ENCODE measurements around the gene KCNE4.

The KCNE4 gene

DNA sequence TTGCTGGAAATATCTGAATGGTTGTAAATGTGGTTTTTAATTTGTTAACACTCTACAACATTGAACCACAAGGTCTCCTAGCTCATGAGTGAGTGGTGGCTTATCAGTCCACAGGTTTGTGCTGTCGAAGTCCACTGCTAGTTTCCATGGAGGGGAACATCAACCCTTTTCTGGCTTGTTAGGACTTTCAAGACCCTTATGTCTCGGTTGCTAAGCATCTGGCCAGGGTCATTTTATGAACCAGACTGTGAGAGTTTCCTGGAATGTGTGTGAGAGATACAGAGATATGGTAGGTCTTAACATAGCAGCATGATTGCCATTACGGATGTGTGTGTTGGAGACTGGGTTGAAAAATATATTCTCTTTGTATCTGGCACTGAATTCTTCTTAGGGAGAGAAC is 36.9 kb downstream of the KCNE4 start:
- DNase-seq (ENCODE audit: low read depth) = no peak

DNA sequence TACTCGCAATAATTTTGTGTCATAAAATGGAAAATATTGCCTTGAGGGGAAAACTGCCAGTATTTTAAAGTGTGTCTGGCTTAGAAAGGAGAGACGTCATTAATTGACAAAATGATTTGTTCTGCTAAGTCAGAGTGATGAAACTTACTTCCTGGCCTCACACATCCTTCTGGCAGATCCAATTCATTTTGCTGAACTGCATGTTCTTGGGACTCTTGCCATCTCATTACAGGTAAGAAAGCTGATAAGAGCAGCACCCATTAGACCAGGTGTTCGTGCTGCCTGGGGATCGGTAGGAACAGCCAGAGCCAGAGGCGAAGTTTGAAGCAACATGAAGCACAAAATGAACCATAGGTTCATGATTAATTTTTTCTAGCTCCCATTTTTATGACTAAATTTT is 38.0 kb downstream of the KCNE4 start:
- no peak for DNase-seq (ENCODE audit: low read depth)

- DNase-seq (ENCODE audit: low read depth) = no peak
Observed at GRCh38 chr2:223090540-223091235, 38.7 kb downstream of the KCNE4 start.

DNA sequence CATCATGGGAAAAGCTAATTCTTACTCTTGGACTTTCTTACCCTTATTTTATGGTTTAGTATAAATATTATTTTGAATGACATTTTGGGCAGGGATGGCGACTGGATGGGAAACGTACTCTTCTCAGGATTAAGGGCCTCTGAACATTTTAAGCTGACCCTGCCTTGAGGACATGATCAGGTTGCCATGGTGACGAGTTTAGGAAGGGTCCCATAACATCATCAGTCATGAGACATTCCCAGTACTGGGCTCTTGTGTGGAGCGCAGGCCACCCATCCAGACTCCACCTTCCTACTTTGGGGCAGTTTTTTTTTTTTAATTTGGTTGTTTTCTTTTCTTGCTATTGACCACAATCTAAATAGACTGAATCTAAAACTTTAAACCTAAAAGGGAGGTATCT is 40.7 kb downstream of the KCNE4 start:
- no peak for DNase-seq (ENCODE audit: low read depth)

- no peak for DNase-seq (ENCODE audit: low read depth)
Observed at GRCh38 chr2:223093436-223094241, 41.6 kb downstream of the KCNE4 start.

DNA sequence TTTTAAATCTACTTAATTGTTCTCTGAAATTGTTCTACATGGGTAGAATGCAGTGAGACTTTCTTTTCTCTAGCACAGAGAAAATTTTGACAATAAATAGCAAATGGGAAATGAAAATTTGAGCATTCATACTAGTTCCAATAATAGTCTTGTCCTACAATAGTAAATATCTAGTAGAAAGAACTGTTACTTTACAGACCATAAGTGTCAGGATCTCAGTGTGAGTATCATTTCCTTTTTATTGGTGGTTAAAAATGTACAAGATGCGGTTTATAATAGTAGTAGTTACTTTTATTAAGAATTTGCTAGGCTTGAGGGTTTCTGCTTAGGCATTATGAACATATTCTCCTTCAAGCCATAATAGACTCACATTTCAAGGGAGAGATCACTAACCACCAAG is 43.2 kb downstream of the KCNE4 start:
- DNase-seq (ENCODE audit: low read depth) = no peak

GRCh38 chr2:223096235-223096970 is 44.4 kb downstream of the KCNE4 start:
- DNase-seq (ENCODE audit: low read depth) = no peak

DNA sequence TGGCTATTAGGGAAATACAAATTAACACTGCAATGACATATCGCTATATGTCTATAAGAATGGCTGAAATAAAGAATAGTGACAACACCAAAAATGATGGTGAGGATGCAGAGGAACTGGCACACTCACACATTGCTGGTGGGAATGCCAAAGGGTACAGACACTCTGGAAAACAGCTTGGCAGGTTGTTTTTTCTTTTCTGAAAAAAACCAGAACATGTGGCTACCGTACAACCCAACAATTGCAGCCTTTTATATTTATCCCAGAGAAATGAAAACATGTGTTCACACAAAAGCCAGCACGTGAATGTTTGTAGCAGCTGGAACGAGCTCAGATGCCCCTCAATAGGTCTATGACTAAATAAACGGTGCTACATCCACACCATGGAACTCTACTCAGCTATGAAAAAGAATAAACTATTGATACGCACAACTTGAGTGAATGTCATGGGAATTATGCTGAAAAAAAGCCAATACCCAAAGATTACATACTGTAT is 45.9 kb downstream of the KCNE4 start:
- DNase-seq (ENCODE audit: low read depth) = no peak

- no peak for DNase-seq (ENCODE audit: low read depth)
Observed at GRCh38 chr2:223099561-223099960, 47.6 kb downstream of the KCNE4 start.

- peak; percentile 23 for DNase-seq (ENCODE audit: low read depth)
Observed at GRCh38 chr2:223100061-223100511, 48.1 kb downstream of the KCNE4 start.

DNA sequence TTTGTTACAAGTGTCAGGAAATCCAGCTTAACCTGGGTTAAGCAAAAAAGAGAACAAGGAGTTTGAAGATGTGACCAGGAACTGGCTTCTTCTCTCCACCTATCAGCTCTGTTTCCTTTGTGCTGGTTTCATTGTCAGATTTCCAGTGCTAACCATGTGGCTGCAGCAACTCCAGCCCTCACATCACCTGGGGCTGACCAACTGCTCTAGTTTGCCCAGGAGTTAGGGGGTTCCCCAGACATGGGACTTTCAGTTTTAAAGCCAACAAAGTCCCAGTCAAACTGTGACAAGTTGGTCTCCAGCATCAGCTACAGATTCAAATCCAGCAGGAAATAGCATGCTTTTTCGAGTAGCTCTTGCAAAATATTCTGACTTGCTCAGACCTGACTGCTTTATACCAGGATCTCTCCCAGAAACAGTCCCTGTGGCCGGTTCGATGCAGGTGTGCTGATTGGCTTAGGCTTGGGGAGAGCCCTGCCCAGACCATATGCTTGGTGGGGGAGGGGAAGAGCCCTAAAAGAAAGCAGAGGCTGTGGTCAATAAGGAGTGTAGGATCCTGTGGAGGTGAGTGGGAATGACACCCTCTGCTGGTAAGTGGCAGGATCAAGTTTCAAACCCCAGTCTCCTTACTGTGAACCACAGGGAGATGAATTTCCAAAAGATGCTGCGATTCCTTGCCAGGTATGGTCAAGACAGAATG is 49.5 kb downstream of the KCNE4 start:
- DNase-seq (ENCODE audit: low read depth) = peak; percentile 22

GRCh38 chr2:223102040-223102400 is 50.0 kb downstream of the KCNE4 start:
- no peak for DNase-seq (ENCODE audit: low read depth)

DNA sequence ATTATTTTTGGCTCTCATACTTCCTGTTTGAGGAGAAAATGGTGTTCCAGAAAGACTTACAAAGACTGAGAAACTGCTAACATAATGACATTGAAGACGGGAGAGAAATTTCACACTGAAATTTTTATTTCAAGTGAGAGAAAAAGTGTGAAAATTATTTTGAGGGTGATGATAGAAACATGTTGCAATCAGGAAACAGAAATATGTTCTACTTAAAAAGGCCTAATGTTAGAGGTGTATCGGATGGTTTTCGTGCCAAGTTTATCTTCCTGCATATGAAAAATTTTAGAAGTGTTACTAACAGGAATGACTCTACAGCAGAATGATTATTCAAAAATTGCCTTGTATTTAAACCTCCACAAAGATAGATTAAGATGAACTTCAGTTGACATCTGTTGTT is 50.5 kb downstream of the KCNE4 start:
- no peak for DNase-seq (ENCODE audit: low read depth)

DNA sequence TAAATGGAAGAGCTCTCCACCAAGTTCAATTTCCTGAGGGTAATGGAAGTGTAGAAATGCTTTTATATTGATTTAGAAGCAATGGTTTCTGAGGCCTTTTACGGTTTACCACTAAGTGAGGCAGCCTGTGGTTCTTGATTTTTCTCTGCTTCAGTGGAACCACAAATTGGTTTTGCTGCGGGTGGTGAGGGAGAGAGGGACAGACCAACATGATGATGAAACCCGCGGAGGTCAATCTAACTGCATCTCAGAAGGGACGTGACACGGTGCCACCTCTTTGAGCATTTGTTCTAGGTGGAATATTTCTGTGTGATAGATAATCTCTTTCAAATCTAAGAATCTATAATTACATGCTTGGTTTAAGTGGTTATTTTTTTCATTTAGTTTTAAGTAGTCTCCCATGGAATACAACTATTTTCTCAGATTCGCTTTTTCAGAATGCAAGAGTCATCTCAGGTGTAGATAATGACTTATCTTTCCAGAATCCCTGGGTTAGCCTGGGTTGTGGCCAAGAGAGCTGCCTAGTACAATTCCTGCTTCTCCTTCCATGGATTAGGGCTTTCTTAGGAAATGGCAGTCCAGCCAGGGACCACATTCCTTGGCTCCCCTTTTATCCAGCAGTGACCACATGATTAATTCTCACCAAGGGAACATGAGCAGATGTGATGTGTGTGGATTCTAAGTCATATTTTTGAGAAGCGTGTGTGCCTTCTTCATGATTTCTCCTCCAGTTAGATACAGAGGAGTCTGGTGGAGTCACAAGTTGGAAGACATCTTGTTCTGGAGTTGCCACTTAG is 52.5 kb downstream of the KCNE4 start:
- no peak for DNase-seq (ENCODE audit: low read depth)

Measured in fibroblast of the conjunctiva (primary cell).